NT2/D1 (cell line): ENCODE results near the gene PRKAR2B.

Experiments
- DNase-seq: peaks from one replicate; pipeline ENCODE4 v3.0.0-alpha.2; 2011; ENCODE audit warnings: low read depth, low spot score
- H3K27me3 ChIP-seq: 2 replicates; pipeline ENCODE4 v1.6.0; 2011; ENCODE audit warnings: mild to moderate bottlenecking; ENCODE audit not compliant: insufficient read length, insufficient read depth
- H3K36me3 ChIP-seq: 2 replicates; pipeline ENCODE4 v1.6.1; 2011; ENCODE audit warnings: mild to moderate bottlenecking, low read length, mixed read lengths; ENCODE audit not compliant: insufficient read depth, insufficient read length
- H3K4me1 ChIP-seq: 2 replicates; pipeline ENCODE4 v1.5.1; 2011; ENCODE audit not compliant: insufficient read depth, insufficient read length
- H3K4me3 ChIP-seq: 2 replicates; pipeline ENCODE4 v1.5.1; 2011; ENCODE audit warnings: low read depth; ENCODE audit not compliant: insufficient read length
- H3K9ac ChIP-seq: 2 replicates; pipeline ENCODE4 v1.6.0; 2011; ENCODE audit warnings: low read depth; ENCODE audit not compliant: insufficient read length
- H3K9me3 ChIP-seq: 2 replicates; pipeline ENCODE4 v1.5.1; 2011; ENCODE audit warnings: mild to moderate bottlenecking, low read length; ENCODE audit not compliant: insufficient read depth
- SUZ12 ChIP-seq: IDR thresholded peaks from 2 replicates; pipeline ENCODE4 v1.6.1; 2011; ENCODE audit not compliant: insufficient read length, insufficient read depth; ENCODE audit errors: extremely low read depth
- YY1 ChIP-seq: IDR thresholded peaks from 2 replicates; pipeline ENCODE4 v1.6.1; 2011; ENCODE audit not compliant: insufficient read length, insufficient read depth
- ZNF274 ChIP-seq: IDR thresholded peaks from 2 replicates; pipeline ENCODE4 v1.6.1; 2011; ENCODE audit warnings: mild to moderate bottlenecking, low read depth, low read length

The PRKAR2B gene

GRCh38 chr7:107186240-107186639 is 141.7 kb downstream of the PRKAR2B start:
- DNase-seq: no peak
- Histone ChIP-seq H3K4me1 (no peaks in the 10 kb centered on the region), H3K9me3 (no peaks in the 10 kb centered on the region), H3K4me3 (no peak overlapping the region), H3K9ac (no peak overlapping the region), H3K36me3 (peaks cover 17% of the 10 kb centered on the region), H3K27me3 (no peaks in the 10 kb centered on the region)
- TF ChIP-seq ZNF274: no peak
- TF ChIP-seq SUZ12: no peak

DNA sequence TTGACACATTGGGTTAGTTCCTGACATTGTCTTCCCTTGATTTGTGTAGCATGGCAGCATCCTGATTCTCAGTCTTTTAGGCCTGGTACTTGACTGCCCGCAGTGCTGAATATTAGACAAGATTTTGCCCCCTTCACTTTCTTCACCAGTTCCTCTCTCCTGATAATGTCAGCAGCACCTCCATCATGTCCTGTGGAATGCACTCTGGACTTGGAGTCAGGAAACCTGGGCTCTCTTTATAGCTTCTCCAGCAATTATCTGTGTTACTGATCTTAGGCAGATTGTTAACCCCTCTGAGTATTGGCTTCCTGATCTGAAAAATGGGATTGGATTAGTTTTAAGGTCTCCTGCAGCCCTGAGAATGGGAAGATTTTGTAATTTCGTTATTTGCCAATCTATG is 143.3 kb downstream of the PRKAR2B start:
- TF ChIP-seq YY1 (no peak), ZNF274 (no peak), SUZ12 (no peak)
- H3K4me3 ChIP-seq: no peak overlapping the region
- H3K9ac ChIP-seq: no peak overlapping the region
- H3K36me3 ChIP-seq: peaks cover 14% of the 10 kb centered on the region
- no peaks in the 10 kb centered on the region for H3K9me3 ChIP-seq
- no peak for DNase-seq
- no peaks in the 10 kb centered on the region for H3K27me3 ChIP-seq
- no peaks in the 10 kb centered on the region for H3K4me1 ChIP-seq

DNA sequence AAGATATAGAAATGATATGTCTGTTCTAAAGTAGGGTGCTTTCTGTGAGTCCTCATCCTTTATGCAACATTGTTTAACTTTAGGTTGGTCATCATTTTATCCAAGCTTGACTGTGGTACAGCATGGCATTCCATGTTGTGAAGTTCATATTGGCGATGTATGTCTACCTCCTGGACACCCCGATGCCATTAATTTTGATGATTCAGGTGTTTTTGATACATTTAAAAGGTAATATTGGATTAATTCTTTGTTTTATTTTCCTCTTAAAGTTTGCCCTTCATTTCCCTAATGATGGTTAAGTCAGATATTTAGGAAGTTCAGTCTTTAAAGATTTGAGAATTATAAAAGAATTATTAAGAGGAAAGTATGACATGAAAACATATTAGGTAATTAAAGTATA is 145.6 kb downstream of the PRKAR2B start:
- Histone ChIP-seq H3K36me3 (peaks cover 14% of the 10 kb centered on the region), H3K4me1 (no peaks in the 10 kb centered on the region), H3K4me3 (no peak overlapping the region), H3K27me3 (no peaks in the 10 kb centered on the region), H3K9me3 (no peaks in the 10 kb centered on the region), H3K9ac (no peak overlapping the region)
- no peak for DNase-seq
- TF ChIP-seq ZNF274 (no peak), YY1 (no peak), SUZ12 (no peak)

DNA sequence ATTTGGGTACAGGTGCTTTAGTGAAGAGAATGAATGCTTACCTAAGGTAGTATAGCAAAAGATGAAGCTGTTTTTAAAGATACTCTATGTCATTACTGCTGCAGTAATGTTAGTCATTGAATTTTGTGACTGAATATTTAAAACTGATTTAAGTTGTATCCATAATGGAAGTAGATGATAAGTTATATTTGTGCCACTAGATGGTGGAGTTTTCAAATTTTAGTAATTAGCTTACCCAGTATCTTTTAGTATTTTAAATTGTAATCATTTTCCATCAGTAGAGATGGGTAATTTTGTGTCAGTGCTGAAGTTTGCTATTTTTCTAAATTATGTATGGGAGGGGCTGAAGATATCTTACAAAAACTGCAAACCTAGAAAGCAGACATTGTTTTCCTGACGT is 149.5 kb downstream of the PRKAR2B start:
- Histone ChIP-seq H3K9me3 (no peaks in the 10 kb centered on the region), H3K4me3 (no peak overlapping the region), H3K27me3 (no peaks in the 10 kb centered on the region), H3K4me1 (no peaks in the 10 kb centered on the region), H3K9ac (no peak overlapping the region), H3K36me3 (peaks cover 10% of the 10 kb centered on the region)
- DNase-seq: no peak
- no peak for TF ChIP-seq ZNF274
- no peak for TF ChIP-seq YY1
- no peak for TF ChIP-seq SUZ12

DNA sequence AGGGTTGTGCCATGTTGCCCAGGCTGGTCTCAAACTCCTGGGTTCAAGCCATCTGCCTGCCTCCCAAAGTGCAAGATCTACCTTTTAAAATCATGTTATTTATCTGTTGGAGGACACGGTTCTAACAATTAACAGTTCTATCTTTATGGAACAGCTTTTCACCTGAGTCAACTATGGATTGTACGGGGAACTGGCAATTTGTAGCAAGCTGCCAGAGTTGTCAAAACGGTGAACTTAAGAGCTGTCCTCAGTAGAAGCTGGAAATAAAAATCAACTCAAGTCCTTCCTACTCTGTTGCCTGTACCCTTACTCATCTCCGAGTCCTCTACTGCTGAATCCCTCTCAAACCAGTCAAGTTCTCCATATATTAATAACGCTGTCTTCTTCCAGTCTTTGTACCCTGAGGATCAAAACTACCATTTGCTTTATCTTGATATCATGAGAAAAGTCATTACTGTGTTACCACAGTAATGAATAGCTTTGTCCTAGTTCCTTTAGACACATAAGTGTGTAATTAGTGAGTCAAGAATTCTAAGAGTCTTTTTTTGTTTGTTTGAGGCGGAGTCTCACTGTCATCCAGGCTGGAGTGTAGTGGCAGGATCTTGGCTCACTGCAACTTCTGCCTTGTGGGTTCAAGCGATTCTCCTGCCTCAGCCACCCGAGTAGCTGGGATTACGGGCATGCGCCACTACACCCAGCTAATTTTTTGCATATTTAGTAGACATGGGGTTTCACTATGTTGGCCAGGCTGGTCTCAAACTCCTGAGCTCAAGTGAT is 152.5 kb downstream of the PRKAR2B start:
- no peak overlapping the region for H3K4me3 ChIP-seq
- peaks cover 4% of the 10 kb centered on the region for H3K36me3 ChIP-seq
- H3K9me3 ChIP-seq: no peaks in the 10 kb centered on the region
- no peak overlapping the region for H3K9ac ChIP-seq
- no peaks in the 10 kb centered on the region for H3K27me3 ChIP-seq
- no peak for DNase-seq
- TF ChIP-seq SUZ12 (no peak), YY1 (no peak), ZNF274 (no peak)
- no peaks in the 10 kb centered on the region for H3K4me1 ChIP-seq

DNA sequence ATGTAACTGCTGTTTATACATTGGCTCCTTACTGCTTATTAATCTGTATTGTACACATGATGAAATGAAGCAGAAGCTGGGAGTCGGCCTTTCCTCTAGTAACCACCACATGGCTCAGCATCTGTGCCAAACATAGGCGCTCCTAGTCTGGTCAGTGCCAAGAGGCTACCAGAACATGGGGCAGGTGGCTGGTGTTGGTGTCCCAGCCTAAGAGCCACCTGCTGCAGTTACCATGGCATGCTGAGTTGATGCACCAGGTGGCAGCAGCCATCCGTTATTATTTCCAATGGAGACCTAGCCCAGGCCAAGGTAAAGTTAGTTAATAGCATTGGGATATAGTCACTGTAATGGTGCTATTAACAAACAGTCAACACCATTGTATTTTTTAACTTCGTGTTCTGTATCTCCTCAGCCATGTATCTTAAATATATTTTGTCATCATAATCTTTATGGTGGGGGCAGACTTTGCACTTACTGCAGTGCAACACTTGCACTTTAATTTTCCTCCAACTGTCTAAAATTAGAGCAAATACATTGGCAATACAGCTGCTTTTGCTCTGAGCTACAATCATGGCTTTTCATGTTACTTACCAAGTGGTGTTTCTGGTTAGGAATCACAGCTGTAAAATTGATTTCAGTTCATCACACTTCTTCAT is 157.4 kb downstream of the PRKAR2B start:
- no peak overlapping the region for H3K9ac ChIP-seq
- no peaks in the 10 kb centered on the region for H3K9me3 ChIP-seq
- no peaks in the 10 kb centered on the region for H3K4me1 ChIP-seq
- H3K36me3 ChIP-seq: peaks cover 4% of the 10 kb centered on the region
- no peak overlapping the region for H3K4me3 ChIP-seq
- DNase-seq: peak; percentile 20
- H3K27me3 ChIP-seq: no peaks in the 10 kb centered on the region
- no peak for TF ChIP-seq YY1
- no peak for TF ChIP-seq ZNF274
- no peak for TF ChIP-seq SUZ12

GRCh38 chr7:107203607-107204006 is 159.1 kb downstream of the PRKAR2B start:
- Histone ChIP-seq H3K36me3 (peaks cover 8% of the 10 kb centered on the region), H3K4me1 (no peaks in the 10 kb centered on the region)

More at GRCh38 chr7:107203607-107204006, 159.1 kb downstream of the PRKAR2B start:
- no peak overlapping the region for H3K4me3 ChIP-seq
- no peaks in the 10 kb centered on the region for H3K9me3 ChIP-seq
- H3K27me3 ChIP-seq: no peaks in the 10 kb centered on the region
- no peak overlapping the region for H3K9ac ChIP-seq
- TF ChIP-seq ZNF274: no peak
- TF ChIP-seq SUZ12: no peak
- no peak for DNase-seq
